Activated CD8-positive, alpha-beta T cell treated with anti-CD3 and anti-CD28 coated beads for 36 hours (primary cell): ENCODE measurements around the gene U2AF2. TPM values are rescaled to one million over a fixed set of nuclear protein-coding genes. Genes with fewer than 3 reads are reported as not detected.

ENCODE experiments used
- ATAC-seq: fragments of 200-7000 bp; cut with Tn5 transposase; one replicate; pipeline ENCODE4 v1.10.0; 2021; ENCODE audit warnings: mild to moderate bottlenecking, moderate library complexity
- CTCF ChIA-PET: fragments of 350-600 bp; sonication (Branson Sonifier 250); formaldehyde crosslinking; loops from one replicate; lab custom pipeline; 2021; ENCODE audit warnings: antibody characterized with exemption; lab: Charles Lee
- POLR2A ChIA-PET: fragments of 350-600 bp; sonication (Branson Sonifier 250); formaldehyde crosslinking; loops from one replicate; lab custom pipeline; 2021; ENCODE audit warnings: antibody characterized with exemption; lab: Charles Lee
- DNase-seq: peaks from one replicate; pipeline ENCODE4 v3.0.0-alpha.2; 2020
- H3K27ac Mint-ChIP-seq: one replicate; pipeline ENCODE4 v1.8.0; 2021; ENCODE audit warnings: mild to moderate bottlenecking, mixed read lengths
- H3K27me3 Mint-ChIP-seq: one replicate; pipeline ENCODE4 v1.8.0; 2021; ENCODE audit warnings: mixed read lengths
- H3K36me3 Mint-ChIP-seq: one replicate; pipeline ENCODE4 v1.8.0; 2021; ENCODE audit warnings: low read depth, mixed read lengths
- H3K4me1 Mint-ChIP-seq: one replicate; pipeline ENCODE4 v1.8.0; 2021; ENCODE audit warnings: low read depth, mixed read lengths
- H3K4me3 Mint-ChIP-seq: one replicate; pipeline ENCODE4 v1.8.0; 2021; ENCODE audit warnings: mild to moderate bottlenecking, moderate library complexity, mixed read lengths
- H3K9me3 Mint-ChIP-seq: one replicate; pipeline ENCODE4 v1.8.0; 2021; ENCODE audit warnings: mixed read lengths
- intact Hi-C: fragments of 100-400 bp; cut with micrococcal nuclease; formaldehyde crosslinking; loops from one replicate; pipeline ENCODE4 v1.10.0; 2022
- total RNA-seq, 2 experiments: library from RNA; stranded (reverse); gene quantifications; one replicate each; pipeline ENCODE4 v1.2.3, GENCODE V29; 2021
- TF ChIP-seq, protein P1 (sequence below): fragments of 200-600 bp; IDR thresholded peaks from one replicate; pipeline ENCODE4 v1.8.0; 2022; ENCODE audit warnings: antibody characterized with exemption, mild to moderate bottlenecking

The U2AF2 gene
- total RNA-seq, 2 experiments from 2014 or later, result 304 to 306 TPM

DNA sequence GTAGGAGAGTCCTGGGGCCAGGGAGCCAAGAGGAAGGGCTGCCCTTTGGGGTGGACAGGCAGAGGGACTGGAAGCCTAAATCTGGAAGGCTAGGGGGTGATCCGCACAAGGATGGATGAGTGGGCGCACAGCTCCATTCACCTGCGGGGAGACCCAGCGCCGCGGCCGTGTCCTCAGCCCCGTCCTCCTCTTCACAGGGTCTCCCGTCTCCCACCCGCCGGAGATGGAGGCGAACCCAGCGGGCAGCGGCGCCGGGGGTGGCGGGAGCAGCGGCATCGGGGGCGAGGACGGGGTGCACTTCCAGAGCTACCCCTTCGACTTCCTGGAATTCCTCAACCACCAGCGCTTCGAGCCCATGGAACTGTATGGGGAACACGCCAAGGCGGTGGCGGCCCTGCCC, 41.4 kb upstream of the U2AF2 start:
- peaks cover 43% of the 10 kb centered on the region for H3K36me3 Mint-ChIP-seq
- TF ChIP-seq, protein P1, sequence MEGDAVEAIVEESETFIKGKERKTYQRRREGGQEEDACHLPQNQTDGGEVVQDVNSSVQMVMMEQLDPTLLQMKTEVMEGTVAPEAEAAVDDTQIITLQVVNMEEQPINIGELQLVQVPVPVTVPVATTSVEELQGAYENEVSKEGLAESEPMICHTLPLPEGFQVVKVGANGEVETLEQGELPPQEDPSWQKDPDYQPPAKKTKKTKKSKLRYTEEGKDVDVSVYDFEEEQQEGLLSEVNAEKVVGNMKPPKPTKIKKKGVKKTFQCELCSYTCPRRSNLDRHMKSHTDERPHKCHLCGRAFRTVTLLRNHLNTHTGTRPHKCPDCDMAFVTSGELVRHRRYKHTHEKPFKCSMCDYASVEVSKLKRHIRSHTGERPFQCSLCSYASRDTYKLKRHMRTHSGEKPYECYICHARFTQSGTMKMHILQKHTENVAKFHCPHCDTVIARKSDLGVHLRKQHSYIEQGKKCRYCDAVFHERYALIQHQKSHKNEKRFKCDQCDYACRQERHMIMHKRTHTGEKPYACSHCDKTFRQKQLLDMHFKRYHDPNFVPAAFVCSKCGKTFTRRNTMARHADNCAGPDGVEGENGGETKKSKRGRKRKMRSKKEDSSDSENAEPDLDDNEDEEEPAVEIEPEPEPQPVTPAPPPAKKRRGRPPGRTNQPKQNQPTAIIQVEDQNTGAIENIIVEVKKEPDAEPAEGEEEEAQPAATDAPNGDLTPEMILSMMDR, result no peak
- CTCF ChIA-PET, result no interaction called here
- DNase-seq (no peak), ATAC-seq (no peak)
- intact Hi-C loops, result no loop called here
- H3K27ac Mint-ChIP-seq, result no peak overlapping the region
- H3K27me3 Mint-ChIP-seq, result no peaks in the 10 kb centered on the region
- H3K4me3 Mint-ChIP-seq, result no peak overlapping the region
- POLR2A ChIA-PET, result interaction anchor here (0.6 to 1.4 kb wide), 2 partner anchors 9 to 90 kb away, joined by 3 read pairs; no protein-coding TSS in a partner anchor
- H3K4me1 Mint-ChIP-seq, result peaks cover 28% of the 10 kb centered on the region
- H3K9me3 Mint-ChIP-seq, result no peaks in the 10 kb centered on the region

DNA sequence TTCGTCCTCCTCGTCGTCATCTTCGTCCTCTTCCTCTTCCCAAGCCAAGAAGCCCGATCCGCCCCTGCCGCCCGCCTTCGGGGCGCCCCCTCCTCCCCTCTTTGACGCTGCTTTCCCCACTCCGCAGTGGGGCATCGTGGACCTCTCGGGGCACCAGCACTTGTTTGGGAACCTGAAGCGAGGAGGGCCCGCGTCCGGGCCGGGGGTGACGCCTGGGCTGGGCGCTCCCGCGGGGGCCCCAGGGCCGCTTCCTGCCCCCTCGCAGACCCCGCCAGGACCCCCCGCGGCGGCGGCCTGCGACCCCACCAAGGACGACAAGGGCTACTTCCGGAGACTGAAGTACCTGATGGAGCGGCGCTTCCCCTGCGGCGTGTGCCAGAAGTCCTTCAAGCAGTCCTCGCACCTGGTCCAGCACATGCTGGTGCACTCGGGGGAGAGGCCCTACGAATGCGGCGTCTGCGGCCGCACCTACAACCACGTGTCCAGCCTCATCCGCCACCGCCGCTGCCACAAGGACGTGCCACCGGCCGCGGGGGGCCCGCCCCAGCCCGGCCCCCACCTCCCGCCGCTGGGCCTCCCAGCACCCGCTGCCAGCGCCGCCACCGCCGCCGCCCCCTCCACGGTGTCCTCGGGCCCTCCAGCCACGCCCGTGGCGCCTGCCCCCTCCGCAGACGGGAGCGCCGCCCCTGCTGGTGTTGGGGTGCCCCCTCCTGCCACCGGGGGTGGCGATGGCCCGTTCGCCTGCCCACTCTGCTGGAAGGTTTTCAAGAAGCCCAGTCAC, 40.7 kb upstream of the U2AF2 start:
- Mint-ChIP-seq H3K4me3 (no peak overlapping the region), H3K27me3 (no peaks in the 10 kb centered on the region), H3K9me3 (no peaks in the 10 kb centered on the region), H3K4me1 (peaks cover 26% of the 10 kb centered on the region), H3K36me3 (peaks cover 40% of the 10 kb centered on the region), H3K27ac (no peak overlapping the region)
- no peak for DNase-seq
- TF ChIP-seq, protein P1, result no peak
- POLR2A ChIA-PET, result no interaction called here
- CTCF ChIA-PET, result no interaction called here
- intact Hi-C loops, result no loop called here
- ATAC-seq, result no peak

DNA sequence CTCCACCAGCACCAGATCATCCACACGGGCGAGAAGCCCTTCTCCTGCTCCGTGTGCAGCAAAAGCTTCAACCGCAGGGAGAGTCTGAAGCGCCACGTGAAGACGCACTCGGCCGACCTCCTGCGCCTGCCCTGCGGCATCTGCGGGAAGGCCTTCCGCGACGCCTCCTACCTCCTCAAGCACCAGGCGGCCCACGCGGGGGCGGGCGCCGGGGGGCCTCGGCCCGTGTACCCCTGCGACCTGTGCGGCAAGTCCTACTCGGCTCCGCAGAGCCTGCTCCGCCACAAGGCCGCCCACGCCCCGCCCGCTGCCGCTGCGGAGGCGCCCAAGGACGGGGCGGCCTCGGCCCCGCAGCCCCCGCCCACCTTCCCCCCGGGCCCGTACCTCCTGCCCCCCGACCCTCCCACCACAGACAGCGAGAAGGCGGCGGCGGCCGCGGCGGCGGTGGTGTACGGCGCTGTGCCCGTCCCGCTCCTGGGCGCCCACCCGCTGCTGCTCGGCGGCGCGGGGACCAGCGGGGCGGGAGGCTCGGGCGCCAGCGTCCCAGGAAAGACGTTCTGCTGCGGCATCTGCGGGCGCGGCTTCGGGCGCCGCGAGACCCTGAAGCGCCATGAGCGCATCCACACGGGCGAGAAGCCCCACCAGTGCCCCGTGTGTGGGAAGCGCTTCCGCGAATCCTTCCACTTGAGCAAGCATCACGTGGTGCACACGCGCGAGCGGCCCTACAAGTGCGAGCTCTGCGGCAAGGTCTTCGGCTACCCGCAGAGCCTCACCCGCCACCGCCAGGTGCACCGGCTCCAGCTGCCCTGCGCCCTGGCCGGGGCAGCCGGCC, 39.9 kb upstream of the U2AF2 start:
- ChIA-PET CTCF (no interaction called here), POLR2A (interaction anchor here (1.3 kb wide), 1 partner anchor 8 kb away, joined by 5 read pairs; no protein-coding TSS in a partner anchor)
- H3K4me3 Mint-ChIP-seq, result no peak overlapping the region
- no peaks in the 10 kb centered on the region for H3K9me3 Mint-ChIP-seq
- TF ChIP-seq, protein P1, result no peak
- H3K36me3 Mint-ChIP-seq, result peaks cover 40% of the 10 kb centered on the region
- H3K27ac Mint-ChIP-seq, result no peak overlapping the region
- H3K4me1 Mint-ChIP-seq, result peaks cover 28% of the 10 kb centered on the region
- no peak for ATAC-seq
- H3K27me3 Mint-ChIP-seq, result no peaks in the 10 kb centered on the region
- intact Hi-C loops, result no loop called here
- DNase-seq, result no peak

DNA sequence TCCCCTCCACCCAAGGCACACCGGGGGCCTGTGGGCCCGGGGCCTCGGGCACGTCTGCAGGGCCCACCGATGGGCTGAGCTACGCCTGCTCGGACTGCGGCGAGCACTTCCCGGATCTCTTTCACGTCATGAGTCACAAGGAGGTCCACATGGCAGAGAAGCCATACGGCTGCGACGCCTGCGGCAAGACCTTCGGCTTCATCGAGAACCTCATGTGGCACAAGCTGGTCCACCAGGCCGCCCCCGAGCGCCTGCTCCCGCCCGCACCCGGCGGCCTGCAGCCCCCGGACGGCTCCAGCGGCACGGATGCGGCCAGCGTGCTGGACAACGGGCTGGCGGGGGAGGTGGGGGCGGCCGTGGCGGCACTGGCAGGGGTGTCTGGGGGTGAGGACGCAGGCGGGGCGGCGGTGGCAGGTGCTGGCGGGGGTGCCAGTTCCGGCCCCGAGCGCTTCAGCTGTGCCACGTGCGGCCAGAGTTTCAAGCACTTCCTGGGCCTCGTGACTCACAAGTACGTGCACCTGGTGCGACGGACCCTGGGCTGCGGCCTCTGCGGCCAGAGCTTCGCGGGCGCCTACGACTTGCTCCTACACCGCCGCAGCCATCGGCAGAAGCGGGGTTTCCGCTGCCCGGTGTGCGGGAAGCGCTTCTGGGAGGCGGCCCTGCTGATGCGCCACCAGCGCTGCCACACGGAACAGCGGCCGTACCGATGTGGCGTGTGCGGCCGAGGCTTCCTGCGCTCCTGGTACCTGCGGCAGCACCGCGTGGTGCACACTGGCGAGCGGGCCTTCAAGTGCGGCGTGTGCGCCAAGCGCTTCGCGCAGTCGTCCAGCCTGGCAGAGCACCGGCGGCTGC, 39.1 kb upstream of the U2AF2 start:
- Mint-ChIP-seq H3K27me3 (no peaks in the 10 kb centered on the region), H3K9me3 (no peaks in the 10 kb centered on the region), H3K27ac (no peak overlapping the region), H3K4me3 (no peak overlapping the region), H3K36me3 (peaks cover 42% of the 10 kb centered on the region), H3K4me1 (peaks cover 32% of the 10 kb centered on the region)
- TF ChIP-seq, protein P1, result no peak
- intact Hi-C loops, result no loop called here
- ChIA-PET CTCF (interaction anchor here (3.0 kb wide), 1 partner anchor 9 kb away, joined by 15 read pairs; the partner anchor contains the start of gene ZNF865), POLR2A (interaction anchor here (1.3 kb wide), 1 partner anchor 9 kb away, joined by 5 read pairs; no protein-coding TSS in a partner anchor)
- DNase-seq (no peak), ATAC-seq (no peak)
